T-helper 9 cell (primary cell): ENCODE measurements around the gene RNF151.

ENCODE experiments used
- DNase-seq: peaks from one replicate; pipeline ENCODE4 v3.0.0-alpha.2; 2020

Gene RNF151

GRCh38 chr16:1993731-1994131 lies 27.1 kb downstream of the RNF151 start:
- no peak for DNase-seq

- no peak for DNase-seq
These were observed 31.1 kb downstream of the RNF151 start for GRCh38 chr16:1997494-1998359.

GRCh38 chr16:1998360-1998835 lies 31.7 kb downstream of the RNF151 start:
- no peak for DNase-seq

GRCh38 chr16:1998852-1999801 lies 32.5 kb downstream of the RNF151 start:
- DNase-seq, result no peak

- no peak for DNase-seq
These were observed 33.3 kb downstream of the RNF151 start for GRCh38 chr16:1999866-2000514.

- DNase-seq, result no peak
These were observed 34.4 kb downstream of the RNF151 start for GRCh38 chr16:2001035-2001434.

GRCh38 chr16:2001456-2002355 lies 35.0 kb downstream of the RNF151 start:
- no peak for DNase-seq

GRCh38 chr16:2002406-2003230 lies 36.0 kb downstream of the RNF151 start:
- no peak for DNase-seq

GRCh38 chr16:2003231-2003826 lies 36.7 kb downstream of the RNF151 start:
- DNase-seq, result no peak

- DNase-seq, result peak; percentile 85
These were observed 37.4 kb downstream of the RNF151 start for GRCh38 chr16:2003827-2004641.

GRCh38 chr16:2004795-2005517 lies 38.3 kb downstream of the RNF151 start:
- no peak for DNase-seq

GRCh38 chr16:2005646-2006045 lies 39.0 kb downstream of the RNF151 start:
- DNase-seq, result no peak

GRCh38 chr16:2006317-2006716 lies 39.7 kb downstream of the RNF151 start:
- no peak for DNase-seq

- no peak for DNase-seq
These were observed 40.6 kb downstream of the RNF151 start for GRCh38 chr16:2007081-2007836.

- DNase-seq, result no peak
These were observed 41.4 kb downstream of the RNF151 start for GRCh38 chr16:2008009-2008526.

- no peak for DNase-seq
These were observed 42.0 kb downstream of the RNF151 start for GRCh38 chr16:2008631-2009163.

GRCh38 chr16:2009164-2009711 lies 42.6 kb downstream of the RNF151 start:
- no peak for DNase-seq
